Gastrocnemius medialis (tissue), 4 donors: Measurements from ENCODE around the gene ZNF467. TPM values are rescaled to one million over a fixed set of nuclear protein-coding genes. Genes with fewer than 3 reads are reported as not detected.

Source experiments
- ATAC-seq, 2 donors: fragments of 150-250 bp; one replicate each; pipeline ENCODE4 v1.9.1; 2016
- DNase-seq, 2 donors: peaks; one replicate each; pipeline ENCODE4 v3.0.0-alpha.2; 2019
- H3K27ac ChIP-seq, 4 donors: fragments of 200-600 bp; sonication (generic); 1 replicate in 1 of 4; 2 replicates in 3 of 4; pipeline ENCODE4 v1.5.1; 2016 to 2018; ENCODE audit warnings: mild to moderate bottlenecking in 2 of 4, moderate library complexity in 1 of 4
- H3K27me3 ChIP-seq, 3 donors: fragments of 200-600 bp; sonication (generic) in 2 of 3; 1 replicate in 1 of 3; 2 replicates in 2 of 3; pipeline versions ENCODE4 v1.5.1 to v1.6.0; 2016 to 2019; ENCODE audit warnings: mild to moderate bottlenecking in 1 of 3, moderate library complexity in 1 of 3
- H3K36me3 ChIP-seq, 2 donors: fragments of 200-600 bp; sonication (generic) in 1 of 2; one replicate each; pipeline ENCODE4 v1.5.1; 2017 to 2018
- H3K4me1 ChIP-seq, 2 donors: fragments of 200-600 bp; sonication (generic) in 1 of 2; one replicate each; pipeline ENCODE4 v1.5.1; 2016 to 2017; ENCODE audit warnings: mild to moderate bottlenecking in 2 of 2
- H3K4me3 ChIP-seq, 4 donors: fragments of 200-600 bp; sonication (generic) in 3 of 4; 1 replicate in 1 of 4; 2 replicates in 3 of 4; pipeline ENCODE4 v1.5.1; 2016 to 2019; ENCODE audit warnings: mild to moderate bottlenecking in 2 of 4
- H3K9me3 ChIP-seq, 3 donors: fragments of 200-600 bp; sonication (generic) in 2 of 3; 1 replicate in 1 of 3; 2 replicates in 2 of 3; pipeline ENCODE4 v1.5.1; 2016 to 2019
- POLR2A ChIP-seq, 2 donors: fragments of 450-650 bp; IDR thresholded peaks; one replicate each; pipeline ENCODE4 v1.6.1; 2017; ENCODE audit warnings: antibody characterized with exemption in 2 of 2, mild to moderate bottlenecking in 2 of 2, moderate library complexity in 2 of 2
- in situ Hi-C, 4 donors: fragments of 200-750 bp; cut with MboI; loops; one replicate each; pipeline versions ENCODE4 v1.15.0 to v1.8.0; 2017; ENCODE audit warnings: low sequenced_read_pairs in 4 of 4
- intact Hi-C: fragments of 100-400 bp; cut with DNase I; formaldehyde crosslinking; loops from one replicate; pipeline ENCODE4 v1.15.1; 2023; ENCODE audit warnings: low total_unique reads
- total RNA-seq, 4 donors: library from RNA; depleted of rRNA; stranded (reverse); fragments of >200 nt; gene quantifications; one replicate each; pipeline versions ENCODE4 v1.1.0 to v1.2.3, GENCODE V29; 2016
- TF ChIP-seq, protein P1 (sequence below), 5 experiments: fragments of 450-650 bp in 3 of 5; fragments of 200-600 bp in 2 of 5; sonication (generic) in 2 of 5; IDR thresholded peaks in 4 of 5; conservative IDR thresholded peaks in 1 of 5; 1 replicate in 4 of 5; 2 replicates in 1 of 5; pipeline ENCODE4 v1.5.1; 2016 to 2019; ENCODE audit warnings: antibody characterized with exemption in 5 of 5, mild to moderate bottlenecking in 3 of 5, moderate library complexity in 3 of 5

The ZNF467 gene
- total RNA-seq, 4 donors from 2014 or later, result 0.15 to 1.8 (median 0.95) TPM

DNA sequence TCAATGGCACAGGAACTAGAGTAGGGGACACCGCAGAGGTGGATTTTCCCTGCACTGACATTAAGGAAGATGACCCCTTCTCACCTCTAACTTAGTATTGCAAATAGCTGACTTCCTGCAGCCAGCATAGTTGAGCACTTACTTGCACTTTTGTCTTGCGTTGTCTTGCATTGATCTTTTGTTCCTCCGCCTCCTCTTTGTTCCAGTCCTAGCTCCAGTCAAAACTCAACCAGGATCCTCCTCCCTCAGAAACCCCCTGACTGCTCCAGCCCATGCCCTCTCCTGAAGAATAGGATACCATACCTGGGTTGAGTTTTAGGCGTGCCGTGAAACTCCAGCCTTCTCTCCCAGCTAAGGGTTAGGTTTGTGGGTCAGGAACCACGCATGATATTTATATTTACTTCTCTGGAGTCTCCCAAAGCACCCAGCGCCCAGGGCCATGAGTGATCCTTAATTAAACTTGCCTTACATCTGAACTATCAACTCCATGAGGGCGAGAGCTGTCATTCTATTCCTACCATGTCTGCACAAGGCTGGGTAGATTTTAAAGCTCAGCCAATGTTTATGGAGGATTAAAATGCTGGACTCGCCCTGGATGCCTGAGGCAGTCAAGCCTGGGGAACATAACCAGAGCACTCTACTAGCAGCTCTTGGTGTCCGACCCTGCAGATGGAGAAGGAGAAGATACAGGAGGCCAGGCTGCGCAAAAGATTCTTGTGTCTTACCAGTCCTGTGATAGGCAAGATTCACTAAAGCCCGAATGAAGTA, 14.1 kb downstream of the ZNF467 start:
- Histone ChIP-seq H3K27ac (no peak overlapping the region), H3K27me3 (peaks cover 5 to 9% (median 7%) of the 10 kb centered on the region in 3 donors), H3K4me1 (no peaks in the 10 kb centered on the region), H3K36me3 (no peaks in the 10 kb centered on the region), H3K9me3 (no peaks in the 10 kb centered on the region), H3K4me3 (no peak overlapping the region)
- TF ChIP-seq, protein P1, sequence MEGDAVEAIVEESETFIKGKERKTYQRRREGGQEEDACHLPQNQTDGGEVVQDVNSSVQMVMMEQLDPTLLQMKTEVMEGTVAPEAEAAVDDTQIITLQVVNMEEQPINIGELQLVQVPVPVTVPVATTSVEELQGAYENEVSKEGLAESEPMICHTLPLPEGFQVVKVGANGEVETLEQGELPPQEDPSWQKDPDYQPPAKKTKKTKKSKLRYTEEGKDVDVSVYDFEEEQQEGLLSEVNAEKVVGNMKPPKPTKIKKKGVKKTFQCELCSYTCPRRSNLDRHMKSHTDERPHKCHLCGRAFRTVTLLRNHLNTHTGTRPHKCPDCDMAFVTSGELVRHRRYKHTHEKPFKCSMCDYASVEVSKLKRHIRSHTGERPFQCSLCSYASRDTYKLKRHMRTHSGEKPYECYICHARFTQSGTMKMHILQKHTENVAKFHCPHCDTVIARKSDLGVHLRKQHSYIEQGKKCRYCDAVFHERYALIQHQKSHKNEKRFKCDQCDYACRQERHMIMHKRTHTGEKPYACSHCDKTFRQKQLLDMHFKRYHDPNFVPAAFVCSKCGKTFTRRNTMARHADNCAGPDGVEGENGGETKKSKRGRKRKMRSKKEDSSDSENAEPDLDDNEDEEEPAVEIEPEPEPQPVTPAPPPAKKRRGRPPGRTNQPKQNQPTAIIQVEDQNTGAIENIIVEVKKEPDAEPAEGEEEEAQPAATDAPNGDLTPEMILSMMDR (IDR thresholded peaks at IDR 0.05 in 4 of 5, conservative IDR thresholded peaks at IDR 0.05 in 1 of 5), result no peak
- intact Hi-C loops (no loop called here), in situ Hi-C loops (no loop called here)
- ATAC-seq (no peak), DNase-seq (no peak)

DNA sequence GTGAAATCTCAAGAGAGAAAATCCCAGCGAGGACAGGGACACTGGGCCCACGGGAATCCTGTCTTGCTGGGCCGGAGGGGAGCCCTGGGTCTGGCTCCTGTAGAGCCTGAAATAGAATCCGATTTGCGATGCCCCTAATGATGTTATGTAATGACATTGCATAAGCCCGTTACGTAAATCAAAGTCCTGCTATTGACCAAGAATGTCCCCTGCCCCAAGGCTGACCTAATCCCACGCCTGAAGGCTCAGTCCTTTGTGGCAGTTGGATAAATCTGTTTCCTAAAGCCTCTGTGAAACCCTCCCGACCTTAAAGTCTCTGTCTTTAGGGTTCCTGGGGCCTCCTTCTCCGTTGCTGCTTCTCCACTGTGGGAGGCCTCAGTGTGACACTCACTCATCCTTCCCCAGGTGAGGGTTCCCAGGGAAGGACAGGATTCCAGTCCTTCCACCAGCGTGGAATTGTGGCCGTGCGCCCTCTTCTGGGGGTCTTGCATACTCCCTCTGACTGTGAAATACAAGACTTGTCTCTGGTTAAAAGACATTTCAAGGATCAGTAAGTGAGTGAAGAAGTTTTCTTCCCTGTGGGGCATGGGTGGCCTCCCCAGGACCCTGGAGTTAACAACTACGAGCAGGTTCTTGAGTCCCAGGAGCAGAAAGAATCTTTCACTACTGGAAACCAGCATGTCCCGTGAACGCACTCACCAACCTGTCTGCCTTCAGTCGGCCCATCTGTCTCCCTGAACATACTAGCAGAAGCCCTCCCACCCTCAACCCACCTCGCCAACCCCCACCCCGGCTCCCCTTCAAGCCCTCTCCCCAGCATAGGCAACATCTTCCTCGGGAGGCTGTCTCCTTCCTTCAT, 19.8 kb downstream of the ZNF467 start:
- H3K27ac ChIP-seq, result no peak overlapping the region
- in situ Hi-C loops (no loop called here), intact Hi-C loops (no loop called here)
- DNase-seq, result no peak
- H3K36me3 ChIP-seq, result no peaks in the 10 kb centered on the region
- TF ChIP-seq, protein P1 (IDR thresholded peaks at IDR 0.05 in 4 of 5, conservative IDR thresholded peaks at IDR 0.05 in 1 of 5), result peak in 4 of 5 experiments; percentile 12 to 45 (median 26)
- no peak for TF ChIP-seq POLR2A (IDR thresholded peaks at IDR 0.05)
- peaks cover 8 to 9% of the 10 kb centered on the region in 2 donors for H3K4me1 ChIP-seq
- ATAC-seq, result no peak
- H3K27me3 ChIP-seq, result no peaks in the 10 kb centered on the region
- H3K9me3 ChIP-seq, result no peaks in the 10 kb centered on the region
- no peak overlapping the region for H3K4me3 ChIP-seq

DNA sequence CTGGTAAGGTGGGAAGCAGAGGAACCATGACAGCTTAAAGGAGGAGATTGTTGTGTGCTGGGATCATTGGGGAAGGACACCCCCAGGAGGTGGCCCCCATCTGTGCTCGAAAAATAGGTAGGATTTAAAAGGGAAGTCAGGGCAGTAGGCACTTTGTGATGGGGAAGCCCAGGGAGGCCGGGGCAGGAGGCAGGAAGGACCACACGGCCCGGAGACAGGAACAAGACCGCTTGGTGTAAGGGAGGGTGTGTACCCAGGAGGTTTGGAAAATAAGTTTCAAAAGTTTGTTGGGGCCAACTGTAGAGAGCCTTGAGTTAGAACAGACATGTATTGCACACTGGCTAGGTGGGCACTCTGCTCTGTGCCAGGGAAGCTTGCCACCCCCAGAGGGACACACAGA, 20.7 kb downstream of the ZNF467 start:
- in situ Hi-C loops, result no loop called here
- intact Hi-C loops, result no loop called here
- ATAC-seq (no peak), DNase-seq (no peak)
- peaks cover 8 to 9% of the 10 kb centered on the region in 2 donors for H3K4me1 ChIP-seq
- no peak overlapping the region for H3K27ac ChIP-seq
- TF ChIP-seq POLR2A (IDR thresholded peaks at IDR 0.05), result no peak
- TF ChIP-seq, protein P1 (IDR thresholded peaks at IDR 0.05 in 4 of 5, conservative IDR thresholded peaks at IDR 0.05 in 1 of 5), result no peak
- H3K4me3 ChIP-seq, result no peak overlapping the region
- no peaks in the 10 kb centered on the region for H3K36me3 ChIP-seq
- no peaks in the 10 kb centered on the region for H3K9me3 ChIP-seq
- no peaks in the 10 kb centered on the region for H3K27me3 ChIP-seq

DNA sequence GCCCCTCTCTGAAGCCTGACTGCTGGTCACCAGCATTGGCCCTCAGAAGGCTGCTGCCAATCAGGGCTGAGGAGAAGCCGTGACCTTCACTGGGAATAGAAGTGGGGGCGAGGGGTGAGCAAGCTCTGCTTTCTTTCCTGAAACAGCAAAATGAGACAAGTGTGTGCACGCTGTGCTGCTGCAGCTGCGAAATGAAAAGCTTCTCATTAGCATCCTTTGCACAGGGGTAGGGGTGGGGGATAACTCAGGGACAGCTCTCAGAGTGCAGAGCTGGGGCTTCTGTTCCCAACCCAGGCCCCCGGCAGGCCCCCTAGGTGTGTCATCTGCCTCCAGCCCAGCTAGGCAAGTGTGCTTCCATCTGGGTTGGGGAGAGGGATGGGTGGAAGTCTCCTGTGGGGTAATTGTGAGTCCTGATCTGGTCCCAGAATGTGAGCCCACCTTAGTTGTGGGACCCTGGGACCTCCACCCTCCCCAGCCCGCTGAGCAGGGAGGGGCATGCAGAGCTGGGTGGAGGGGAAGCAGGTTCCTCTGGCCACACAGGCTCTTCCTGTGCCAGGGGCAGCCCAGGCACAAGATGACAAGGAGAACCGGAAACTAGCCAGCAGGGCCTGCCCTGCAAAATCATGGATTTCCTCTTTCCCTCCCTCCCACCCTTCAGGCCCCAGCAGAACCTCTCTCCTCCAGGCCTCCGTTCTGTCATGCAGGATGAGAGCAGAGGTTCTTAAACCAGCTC, 22.2 kb downstream of the ZNF467 start:
- Histone ChIP-seq H3K9me3 (no peaks in the 10 kb centered on the region), H3K27me3 (no peaks in the 10 kb centered on the region), H3K4me1 (peaks cover 8 to 9% of the 10 kb centered on the region in 2 donors), H3K27ac (no peak overlapping the region), H3K4me3 (no peak overlapping the region), H3K36me3 (no peaks in the 10 kb centered on the region)
- intact Hi-C loops, result no loop called here
- TF ChIP-seq, protein P1 (IDR thresholded peaks at IDR 0.05 in 4 of 5, conservative IDR thresholded peaks at IDR 0.05 in 1 of 5), result no peak
- TF ChIP-seq POLR2A (IDR thresholded peaks at IDR 0.05), result no peak
- in situ Hi-C loops, result no loop called here
- ATAC-seq (no peak), DNase-seq (no peak)
